Dermis microvascular lymphatic vessel endothelial cell (primary cell): ENCODE data around the gene ALB. TPM values are rescaled to one million over a fixed set of nuclear protein-coding genes. Genes with fewer than 3 reads are reported as not detected.

ENCODE experiments used
- DNase-seq, 2 donors: peaks; one replicate each; pipeline versions ENCODE4 v3.0.0 to v3.0.0-alpha.2; 2010; ENCODE audit warnings: low read depth in 2 of 2
- total RNA-seq: library from RNA; depleted of rRNA; stranded (reverse); fragments of >200 nt; gene quantifications from 2 replicates; pipeline ENCODE4 v1.2.1, GENCODE V29; 2014

ALB gene
- total RNA-seq, 1 donor from 2014 or later = not detected

GRCh38 chr4:73429826-73430587, 25.9 kb downstream of the ALB start:
- no peak for DNase-seq

DNA sequence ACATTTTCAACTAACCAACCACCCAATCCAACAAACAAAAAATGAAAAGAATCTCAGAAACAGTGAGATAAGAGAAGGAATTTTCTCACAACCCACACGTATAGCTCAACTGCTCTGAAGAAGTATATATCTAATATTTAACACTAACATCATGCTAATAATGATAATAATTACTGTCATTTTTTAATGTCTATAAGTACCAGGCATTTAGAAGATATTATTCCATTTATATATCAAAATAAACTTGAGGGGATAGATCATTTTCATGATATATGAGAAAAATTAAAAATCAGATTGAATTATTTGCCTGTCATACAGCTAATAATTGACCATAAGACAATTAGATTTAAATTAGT, 27.7 kb downstream of the ALB start:
- DNase-seq = no peak

- no peak for DNase-seq
Observed at GRCh38 chr4:73432169-73433000, 28.3 kb downstream of the ALB start.

DNA sequence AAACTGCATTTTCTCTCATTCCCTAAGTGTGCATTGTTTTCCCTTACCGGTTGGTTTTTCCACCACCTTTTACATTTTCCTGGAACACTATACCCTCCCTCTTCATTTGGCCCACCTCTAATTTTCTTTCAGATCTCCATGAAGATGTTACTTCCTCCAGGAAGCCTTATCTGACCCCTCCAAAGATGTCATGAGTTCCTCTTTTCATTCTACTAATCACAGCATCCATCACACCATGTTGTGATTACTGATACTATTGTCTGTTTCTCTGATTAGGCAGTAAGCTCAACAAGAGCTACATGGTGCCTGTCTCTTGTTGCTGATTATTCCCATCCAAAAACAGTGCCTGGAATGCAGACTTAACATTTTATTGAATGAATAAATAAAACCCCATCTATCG, 29.1 kb downstream of the ALB start:
- DNase-seq = no peak

GRCh38 chr4:73434311-73434710, 30.2 kb downstream of the ALB start:
- peak in 1 of 2 donors; percentile 4 for DNase-seq

DNA sequence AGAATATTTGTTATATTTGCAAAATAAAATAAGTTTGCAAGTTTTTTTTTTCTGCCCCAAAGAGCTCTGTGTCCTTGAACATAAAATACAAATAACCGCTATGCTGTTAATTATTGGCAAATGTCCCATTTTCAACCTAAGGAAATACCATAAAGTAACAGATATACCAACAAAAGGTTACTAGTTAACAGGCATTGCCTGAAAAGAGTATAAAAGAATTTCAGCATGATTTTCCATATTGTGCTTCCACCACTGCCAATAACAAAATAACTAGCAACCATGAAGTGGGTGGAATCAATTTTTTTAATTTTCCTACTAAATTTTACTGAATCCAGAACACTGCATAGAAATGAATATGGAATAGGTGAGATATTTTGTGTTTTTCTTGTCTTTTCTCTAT, 31.9 kb downstream of the ALB start, which contains the start of gene AFP:
Gene AFP (plus strand): TSS at position 238 of the 400 bp plus-strand sequence. CDS start 42 bp downstream, at position 280.
- no peak for DNase-seq

- no peak for DNase-seq
Observed at GRCh38 chr4:73436674-73437557, 32.8 kb downstream of the ALB start.

- no peak for DNase-seq
Observed at GRCh38 chr4:73437558-73437956, 33.5 kb downstream of the ALB start.

- no peak for DNase-seq
Observed at GRCh38 chr4:73438048-73438447, 34.0 kb downstream of the ALB start.

- no peak for DNase-seq
Observed at GRCh38 chr4:73438582-73439215, 34.6 kb downstream of the ALB start.

DNA sequence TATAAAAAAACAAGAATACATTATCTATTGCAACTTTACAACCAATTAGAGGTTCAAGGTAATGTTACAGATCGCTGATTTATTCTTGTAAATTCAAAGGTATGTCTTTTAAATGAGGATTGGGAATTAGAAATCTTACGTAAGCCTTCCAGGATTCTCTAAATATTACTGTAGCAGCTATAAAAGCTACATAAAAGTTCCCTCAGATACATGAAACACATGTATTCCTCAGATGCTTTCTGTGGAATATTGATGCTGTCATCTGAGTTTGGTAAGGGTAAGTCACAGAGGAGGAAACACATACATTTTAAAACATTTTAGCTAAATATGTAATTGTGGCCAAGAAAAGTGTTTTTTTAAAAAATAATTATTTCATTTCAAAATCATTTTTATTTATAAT, 35.4 kb downstream of the ALB start:
- DNase-seq = no peak

DNA sequence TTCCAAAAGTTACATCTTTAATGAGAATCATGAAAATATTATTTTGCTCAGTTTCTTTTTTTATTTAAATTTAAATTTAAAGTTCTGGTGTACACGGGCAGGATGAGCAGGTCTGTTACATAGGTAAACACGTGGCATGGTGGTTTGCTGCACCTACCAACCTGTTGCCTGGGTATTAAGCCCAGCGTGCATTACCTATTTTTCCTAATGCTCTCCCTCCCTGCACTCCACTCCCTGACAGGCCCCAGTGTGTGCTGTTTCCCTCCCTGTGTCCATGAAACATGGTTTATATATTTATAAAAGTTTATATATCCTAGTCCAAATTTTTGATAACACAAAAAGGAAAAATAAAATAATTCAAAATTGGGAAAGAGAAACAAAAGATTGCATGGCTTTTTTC, 35.9 kb downstream of the ALB start:
- no peak for DNase-seq

- no peak for DNase-seq
Observed at GRCh38 chr4:73440653-73441052, 36.6 kb downstream of the ALB start.

DNA sequence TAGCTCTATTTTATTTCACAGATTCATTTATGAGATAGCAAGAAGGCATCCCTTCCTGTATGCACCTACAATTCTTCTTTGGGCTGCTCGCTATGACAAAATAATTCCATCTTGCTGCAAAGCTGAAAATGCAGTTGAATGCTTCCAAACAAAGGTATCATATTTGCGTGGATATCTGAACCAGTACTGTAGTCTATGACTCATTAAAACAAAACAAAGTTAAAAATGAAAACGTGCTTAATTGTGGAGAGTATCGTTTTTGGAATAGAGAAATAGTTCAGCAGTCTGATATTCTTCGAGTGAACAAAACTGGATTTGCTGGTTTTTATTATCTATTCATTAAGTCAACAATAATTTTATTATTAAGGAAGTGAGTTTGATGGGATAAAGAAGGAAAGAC, 38.2 kb downstream of the ALB start:
- no peak for DNase-seq

GRCh38 chr4:73443224-73443623, 39.1 kb downstream of the ALB start:
- no peak for DNase-seq

DNA sequence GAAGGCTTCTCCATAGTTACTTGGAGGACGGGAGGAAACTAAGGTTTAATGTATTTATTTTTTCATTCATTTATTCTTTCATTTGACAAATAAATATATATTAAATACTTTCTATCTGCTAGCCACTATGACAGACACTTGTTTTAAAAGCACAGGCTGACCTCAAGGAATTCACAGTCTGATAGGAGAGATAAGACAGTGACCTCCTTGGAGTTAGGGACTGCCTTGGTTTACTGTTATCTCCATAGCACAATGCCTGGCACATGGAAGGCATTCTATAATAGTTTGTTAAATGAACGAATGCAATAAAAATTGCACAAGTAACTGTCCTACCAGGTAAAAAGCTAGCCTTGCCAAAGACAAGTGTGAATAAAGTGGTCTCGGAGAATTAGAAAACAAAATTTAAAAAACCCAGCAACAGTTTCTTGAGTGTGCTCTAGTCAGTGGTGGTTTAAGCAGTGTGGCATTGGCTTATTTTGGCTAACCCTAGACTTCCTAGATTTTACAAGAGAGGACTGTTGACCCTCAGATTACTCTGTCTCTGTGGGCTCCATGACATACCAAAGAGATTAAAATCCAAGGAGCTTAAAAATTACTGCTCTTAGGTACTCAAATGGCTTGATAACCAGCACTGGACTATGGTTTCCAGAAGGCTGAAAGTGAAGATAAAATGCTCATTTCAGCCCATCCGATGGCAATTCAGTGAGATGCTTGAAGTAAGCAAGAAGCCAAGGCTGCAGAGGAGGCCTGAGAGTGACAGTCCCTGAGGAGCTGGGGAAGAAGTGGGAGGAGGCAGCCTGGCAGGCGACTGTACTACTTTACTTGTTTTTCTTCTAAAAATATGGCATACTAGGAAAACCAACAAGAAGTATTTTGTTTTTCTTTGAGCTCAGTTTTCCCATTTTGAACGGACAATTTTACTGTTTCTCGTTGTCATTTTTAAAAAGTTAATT, 41.6 kb downstream of the ALB start:
- DNase-seq = no peak

- DNase-seq = peak; percentile 44 to 66
Observed at GRCh38 chr4:73446336-73446938, 42.4 kb downstream of the ALB start.

DNA sequence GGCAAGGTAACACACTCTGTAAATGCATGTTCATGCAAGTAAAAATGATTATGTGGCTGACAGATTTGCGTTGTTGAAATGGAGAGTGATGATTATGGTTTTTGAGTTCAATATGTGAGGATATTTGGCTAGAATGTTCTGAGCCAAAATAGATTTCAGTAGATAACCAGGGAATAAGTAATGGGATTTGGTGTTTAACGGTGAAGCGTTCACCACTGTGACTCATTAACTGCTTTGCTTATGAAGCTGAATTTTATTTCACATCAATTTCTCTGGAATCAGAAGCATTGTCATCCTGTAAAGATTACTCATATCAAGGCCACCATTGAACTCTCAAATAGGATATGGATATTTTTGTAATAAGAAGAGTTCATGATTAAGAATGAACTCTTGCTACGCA, 43.6 kb downstream of the ALB start:
- no peak for DNase-seq

DNA sequence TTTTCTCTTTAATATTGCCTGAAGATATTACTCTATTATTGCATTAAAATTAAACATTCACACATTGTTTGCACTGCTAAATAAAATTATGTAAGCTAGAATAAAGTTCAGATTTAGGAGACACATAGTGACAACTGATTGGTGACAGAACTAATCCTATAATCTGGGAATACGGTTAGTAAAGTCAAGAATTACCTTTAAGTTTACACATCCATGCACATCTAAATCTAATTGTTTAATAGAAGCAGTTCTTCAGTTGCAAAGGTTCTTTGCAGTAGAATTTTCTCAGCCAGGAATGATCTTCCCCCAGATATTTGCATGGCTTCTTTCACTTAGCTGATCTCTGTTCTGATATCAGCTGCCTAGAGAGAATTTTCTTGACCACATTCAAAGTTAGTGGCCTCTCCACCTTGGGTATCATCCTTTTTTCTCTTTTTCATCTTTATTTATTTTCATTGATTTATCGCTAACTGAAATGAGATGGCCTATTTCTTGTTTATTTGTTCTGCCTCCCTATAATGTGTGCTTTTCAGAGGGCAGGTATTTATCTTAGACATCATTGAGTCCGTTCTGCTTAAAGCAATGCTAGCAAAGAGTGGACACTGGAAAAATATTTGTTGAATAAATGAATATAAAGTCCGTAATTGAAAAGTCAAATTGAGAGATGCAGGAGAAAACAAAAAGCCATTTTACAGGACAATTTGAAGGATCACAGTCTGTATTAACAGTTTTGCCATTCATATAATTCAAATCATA, 44.5 kb downstream of the ALB start:
- DNase-seq = no peak
